IMR-90 (cell line): ENCODE measurements around the gene ARHGEF37. TPM values are rescaled to one million over a fixed set of nuclear protein-coding genes. Genes with fewer than 3 reads are reported as not detected.

ENCODE experiments used
- ATAC-seq: fragments of 200-7000 bp; cut with Tn5 transposase; 2 replicates; pipeline ENCODE4 v1.9.1; 2020; ENCODE audit warnings: low read depth, mild to moderate bottlenecking, moderate library complexity
- BruUV-seq: library from RNA; stranded (reverse); fragments of 400-500 nt; replicated peaks from 2 replicates; lab custom pipeline; 2021; lab: Mats Ljungman, UMichigan
- CTCF ChIA-PET: fragments of 300-600 bp; formaldehyde crosslinking; extraction: SDS; loops from one replicate; lab custom pipeline; 2021; ENCODE audit warnings: antibody characterized with exemption; lab: Yijun Ruan, JAX
- POLR2A ChIA-PET: fragments of 300-600 bp; sonication (Branson Sonifier 250); formaldehyde crosslinking; loops from one replicate; lab custom pipeline; 2022; ENCODE audit warnings: antibody characterized with exemption; ENCODE audit not compliant: unreplicated experiment; lab: Charles Lee
- DNase-seq: peaks from one replicate; pipeline ENCODE4 v3.0.0; 2013
- H2AFZ ChIP-seq: replicated peaks from 2 replicates; pipeline ENCODE3; 2013; ENCODE audit warnings: low read length, mild to moderate bottlenecking; ENCODE audit not compliant: poor library complexity
- H2AK5ac ChIP-seq: 2 replicates; pipeline ENCODE4 v1.6.1; 2013; ENCODE audit warnings: low read depth, low read length, inconsistent platforms
- H2AK9ac ChIP-seq: replicated peaks from 2 replicates; pipeline ENCODE3; 2013; ENCODE audit warnings: mild to moderate bottlenecking, low read depth, low read length, moderate library complexity; ENCODE audit not compliant: poor library complexity
- H2BK120ac ChIP-seq: 2 replicates; pipeline ENCODE4 v1.6.1; 2013; ENCODE audit warnings: low read depth, low read length, inconsistent platforms
- H2BK15ac ChIP-seq: 3 replicates; pipeline ENCODE4 v1.6.1; 2013; ENCODE audit warnings: low read depth, low read length, inconsistent platforms
- H2BK20ac ChIP-seq: 2 replicates; pipeline ENCODE4 v1.6.1; 2013; ENCODE audit warnings: low read depth, mild to moderate bottlenecking, inconsistent platforms, low read length, moderate library complexity
- H2BK5ac ChIP-seq: 2 replicates; pipeline ENCODE4 v1.6.1; 2013; ENCODE audit warnings: mild to moderate bottlenecking, low read depth, low read length, inconsistent platforms; ENCODE audit not compliant: poor library complexity, severe bottlenecking
- H3K14ac ChIP-seq: replicated peaks from 2 replicates; pipeline ENCODE4 v1.6.1; 2013; ENCODE audit warnings: low read depth, low read length, inconsistent platforms
- H3K18ac ChIP-seq: 2 replicates; pipeline ENCODE4 v1.6.1; 2013; ENCODE audit warnings: low read depth, low read length, control low read depth
- H3K23ac ChIP-seq: 2 replicates; pipeline ENCODE4 v1.6.1; 2013; ENCODE audit warnings: low read depth, low read length, inconsistent platforms
- H3K27ac ChIP-seq: 2 replicates; pipeline ENCODE4 v1.5.1; 2013; ENCODE audit warnings: mild to moderate bottlenecking, control low read depth, low read length; ENCODE audit not compliant: insufficient read depth
- H3K27me3 ChIP-seq: 2 replicates; pipeline ENCODE4 v1.6.1; 2013; ENCODE audit warnings: low read length; ENCODE audit not compliant: control insufficient read depth, insufficient read depth
- H3K36me3 ChIP-seq: 2 replicates; pipeline ENCODE4 v1.6.1; 2013; ENCODE audit warnings: low read length, mixed read lengths; ENCODE audit not compliant: control insufficient read depth, insufficient read depth
- H3K4ac ChIP-seq: 2 replicates; pipeline ENCODE4 v1.6.1; 2013; ENCODE audit warnings: low read depth, low read length, inconsistent platforms
- H3K4me1 ChIP-seq: 2 replicates; pipeline ENCODE4 v1.6.1; 2013; ENCODE audit warnings: low read length, mixed read lengths; ENCODE audit not compliant: control insufficient read depth, insufficient read depth
- H3K4me2 ChIP-seq: 2 replicates; pipeline ENCODE4 v1.6.1; 2013; ENCODE audit warnings: low read depth, mild to moderate bottlenecking, control low read depth, low read length, moderate library complexity
- H3K4me3 ChIP-seq: 2 replicates; pipeline ENCODE4 v1.5.1; 2013; ENCODE audit warnings: low read depth, mild to moderate bottlenecking, control low read depth, low read length, moderate library complexity; ENCODE audit not compliant: insufficient read depth
- H3K56ac ChIP-seq: 2 replicates; pipeline ENCODE4 v1.6.1; 2013; ENCODE audit warnings: low read length, inconsistent platforms; ENCODE audit not compliant: insufficient read depth; ENCODE audit errors: extremely low read depth
- H3K79me1 ChIP-seq, 2 experiments: 2 replicates each; pipeline ENCODE4 v1.6.1; 2013; ENCODE audit warnings: low read length in 2 of 2, inconsistent platforms in 1 of 2, low read depth in 1 of 2
- H3K9ac ChIP-seq: 2 replicates; pipeline ENCODE4 v1.6.1; 2013; ENCODE audit warnings: low read depth, low read length, control low read depth
- H3K9me1 ChIP-seq: 2 replicates; pipeline ENCODE4 v1.6.1; 2013; ENCODE audit warnings: low read length, inconsistent platforms; ENCODE audit not compliant: insufficient read depth
- H3K9me3 ChIP-seq: 2 replicates; pipeline ENCODE4 v1.6.1; 2013; ENCODE audit warnings: low read length; ENCODE audit not compliant: control insufficient read depth, insufficient read depth
- H4K20me1 ChIP-seq: 2 replicates; pipeline ENCODE4 v1.6.1; 2013; ENCODE audit warnings: low read length, inconsistent platforms; ENCODE audit not compliant: insufficient read depth
- H4K5ac ChIP-seq: 2 replicates; pipeline ENCODE4 v1.6.1; 2013; ENCODE audit warnings: mild to moderate bottlenecking, low read depth, low read length, control low read depth
- H4K8ac ChIP-seq, 2 experiments: 2 replicates each; pipeline ENCODE4 v1.6.1; 2013; ENCODE audit warnings: low read depth in 2 of 2, low read length in 2 of 2, control low read depth in 1 of 2, inconsistent platforms in 1 of 2
- H4K91ac ChIP-seq: 2 replicates; pipeline ENCODE4 v1.6.1; 2013; ENCODE audit warnings: low read depth, low read length, inconsistent platforms; ENCODE audit not compliant: insufficient read depth
- BHLHE40 ChIP-seq: fragments of 150-350 bp; IDR thresholded peaks from 2 replicates; pipeline ENCODE4 v1.6.1; 2016; ENCODE audit warnings: mild to moderate bottlenecking, low read depth, low read length
- CEBPB ChIP-seq: IDR thresholded peaks from 2 replicates; pipeline ENCODE4 v1.6.1; 2012; ENCODE audit warnings: low read depth, low read length, improper control_type of control experiment
- CHD1 ChIP-seq: IDR thresholded peaks from 2 replicates; pipeline ENCODE4 v1.6.1; 2012; ENCODE audit warnings: low read depth, low read length, improper control_type of control experiment
- FOS ChIP-seq: fragments of 150-350 bp; IDR thresholded peaks from 2 replicates; pipeline ENCODE4 v1.6.1; 2016; ENCODE audit warnings: low read depth, low read length
- MAFK ChIP-seq: IDR thresholded peaks from 2 replicates; pipeline ENCODE4 v1.6.1; 2012; ENCODE audit warnings: low read depth, low read length, improper control_type of control experiment
- MAZ ChIP-seq: IDR thresholded peaks from 2 replicates; pipeline ENCODE4 v1.6.1; 2012; ENCODE audit warnings: low read depth, mild to moderate bottlenecking, low read length, improper control_type of control experiment, moderate library complexity, borderline replicate concordance
- MXI1 ChIP-seq: IDR thresholded peaks from 2 replicates; pipeline ENCODE4 v1.6.1; 2012; ENCODE audit warnings: low read depth, mild to moderate bottlenecking, low read length, moderate library complexity, borderline replicate concordance
- NFE2L2 ChIP-seq: fragments of 150-350 bp; IDR thresholded peaks from 2 replicates; pipeline ENCODE4 v1.6.1; 2016; ENCODE audit warnings: low read depth, mild to moderate bottlenecking, low read length
- POLR2A ChIP-seq: IDR thresholded peaks from 2 replicates; pipeline ENCODE4 v1.6.1; 2012; ENCODE audit warnings: mild to moderate bottlenecking, low read depth, low read length
- RCOR1 ChIP-seq: IDR thresholded peaks from 2 replicates; pipeline ENCODE4 v1.6.1; 2012; ENCODE audit warnings: mild to moderate bottlenecking, low read length, improper control_type of control experiment; ENCODE audit not compliant: insufficient replicate concordance
- SMC3 ChIP-seq: fragments of 150-350 bp; IDR thresholded peaks from 2 replicates; pipeline ENCODE4 v1.6.1; 2016; ENCODE audit warnings: low read depth, mild to moderate bottlenecking, antibody characterized with exemption, low read length, moderate library complexity
- USF2 ChIP-seq: fragments of 150-350 bp; IDR thresholded peaks from 2 replicates; pipeline ENCODE4 v1.6.1; 2017; ENCODE audit warnings: mild to moderate bottlenecking, antibody characterized with exemption, low read length, low read depth
- WGBS, 2 experiments: methylation state at CpG; one replicate each; pipeline versions ENCODE4 v1.1.5 to v1.1.7; 2013; ENCODE audit warnings: missing lambda C conversion rate in 2 of 2; ENCODE audit not compliant: insufficient read length in 1 of 2; ENCODE audit errors: extremely low coverage in 2 of 2; 5-methylcytosine and 5-hydroxymethylcytosine counted together
- dilution Hi-C: fragments of 300-500 bp; cut with HindIII; formaldehyde crosslinking; loops from one replicate; pipeline ENCODE4 v1.14.3; 2018; ENCODE audit warnings: low sequenced_read_pairs; ENCODE audit not compliant: unreplicated experiment
- in situ Hi-C: fragments of 300-500 bp; cut with MboI; formaldehyde crosslinking; loops from 3 replicates; pipeline ENCODE4 v1.14.3; 2019; ENCODE audit warnings: low sequenced_read_pairs, inconsistent platforms, mixed read lengths
- intact Hi-C: fragments of 100-400 bp; cut with micrococcal nuclease; formaldehyde crosslinking; loops from 2 replicates; pipeline ENCODE4 v1.10.0; 2022
- polyA plus RNA-seq, 3 experiments: library from polyadenylated mRNA; depleted of rRNA; stranded (reverse); fragments of >200 nt; gene quantifications; 2 replicates each; pipeline ENCODE4 v1.2.3, GENCODE V29; 2012; ENCODE audit warnings: low replicate concordance in 1 of 3
- total RNA-seq: library from RNA; depleted of rRNA; stranded (reverse); fragments of >200 nt; gene quantifications from 2 replicates; pipeline ENCODE4 v1.2.3, GENCODE V29; 2012
- TF ChIP-seq, protein P1 (sequence below): conservative IDR thresholded peaks from 2 replicates; pipeline ENCODE4 v1.5.1; 2012; ENCODE audit warnings: mild to moderate bottlenecking, low read depth, low read length, improper control_type of control experiment

The ARHGEF37 gene
- total and polyA plus RNA-seq, 2 of the 4 experiments (the other 2 are of a cell fraction), result 0.39 to 0.54 TPM

GRCh38 chr5:149664666-149665415 lies 83.5 kb downstream of the ARHGEF37 start:
- H3K18ac ChIP-seq, result no peak overlapping the region
- no peak overlapping the region for H2BK15ac ChIP-seq
- no peak overlapping the region for H3K14ac ChIP-seq
- no peak overlapping the region for H4K91ac ChIP-seq
- H3K9ac ChIP-seq, result no peak overlapping the region
- H3K27me3 ChIP-seq, result peaks cover 18% of the 10 kb centered on the region
- ATAC-seq (no peak), DNase-seq (no peak)
- ChIA-PET CTCF (interaction anchor here (1.2 to 1.5 kb wide), 2 partner anchors 22 to 169 kb away, joined by 3 to 4 read pairs; no protein-coding TSS in a partner anchor), POLR2A (no interaction called here)
- no peak for TF ChIP-seq BHLHE40
- TF ChIP-seq MXI1, result no peak
- TF ChIP-seq FOS, result no peak
- TF ChIP-seq, protein P1, sequence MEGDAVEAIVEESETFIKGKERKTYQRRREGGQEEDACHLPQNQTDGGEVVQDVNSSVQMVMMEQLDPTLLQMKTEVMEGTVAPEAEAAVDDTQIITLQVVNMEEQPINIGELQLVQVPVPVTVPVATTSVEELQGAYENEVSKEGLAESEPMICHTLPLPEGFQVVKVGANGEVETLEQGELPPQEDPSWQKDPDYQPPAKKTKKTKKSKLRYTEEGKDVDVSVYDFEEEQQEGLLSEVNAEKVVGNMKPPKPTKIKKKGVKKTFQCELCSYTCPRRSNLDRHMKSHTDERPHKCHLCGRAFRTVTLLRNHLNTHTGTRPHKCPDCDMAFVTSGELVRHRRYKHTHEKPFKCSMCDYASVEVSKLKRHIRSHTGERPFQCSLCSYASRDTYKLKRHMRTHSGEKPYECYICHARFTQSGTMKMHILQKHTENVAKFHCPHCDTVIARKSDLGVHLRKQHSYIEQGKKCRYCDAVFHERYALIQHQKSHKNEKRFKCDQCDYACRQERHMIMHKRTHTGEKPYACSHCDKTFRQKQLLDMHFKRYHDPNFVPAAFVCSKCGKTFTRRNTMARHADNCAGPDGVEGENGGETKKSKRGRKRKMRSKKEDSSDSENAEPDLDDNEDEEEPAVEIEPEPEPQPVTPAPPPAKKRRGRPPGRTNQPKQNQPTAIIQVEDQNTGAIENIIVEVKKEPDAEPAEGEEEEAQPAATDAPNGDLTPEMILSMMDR, result no peak
- no peak for TF ChIP-seq POLR2A
- TF ChIP-seq MAZ, result no peak
- TF ChIP-seq CEBPB, result no peak
- no peak for TF ChIP-seq CHD1
- no peak for TF ChIP-seq SMC3
- TF ChIP-seq RCOR1, result no peak
- TF ChIP-seq USF2, result no peak
- no peak for TF ChIP-seq NFE2L2
- no peak for TF ChIP-seq MAFK
- dilution Hi-C loops, result no loop called here
- H3K4ac ChIP-seq, result no peak overlapping the region
- H3K27ac ChIP-seq, result no peak overlapping the region
- H2BK20ac ChIP-seq, result no peak overlapping the region
- no peak overlapping the region for H2BK5ac ChIP-seq
- H2AFZ ChIP-seq, result peak overlapping the region; percentile 55
- no TSS peak for BruUV-seq
- H4K5ac ChIP-seq, result no peak overlapping the region
- peaks cover 4% of the 10 kb centered on the region for H3K9me3 ChIP-seq
- H3K56ac ChIP-seq, result no peak overlapping the region
- no peak overlapping the region for H2AK9ac ChIP-seq
- H3K4me3 ChIP-seq, result no peak overlapping the region
- H3K4me2 ChIP-seq, result no peak overlapping the region
- no peak overlapping the region for H2AK5ac ChIP-seq
- intact Hi-C loops, result loop anchor here (10.0 kb wide), 1 partner anchor 320 kb away; no protein-coding TSS in a partner anchor
- H3K9me1 ChIP-seq, result no peaks in the 10 kb centered on the region; the same call in 1 of the 2 replicates
- no peaks in the 10 kb centered on the region for H3K79me1 ChIP-seq
- H3K36me3 ChIP-seq, result no peaks in the 10 kb centered on the region
- in situ Hi-C loops, result no loop called here
- no peak overlapping the region for H3K23ac ChIP-seq
- no peaks in the 10 kb centered on the region for H4K20me1 ChIP-seq
- no peak overlapping the region for H4K8ac ChIP-seq
- H2BK120ac ChIP-seq, result no peak overlapping the region
- H3K4me1 ChIP-seq, result no peaks in the 10 kb centered on the region
- 31% methylated on average over 2 of the region's 11 CpGs; no CpG with 5 or more reads in 1 of the 2 experiments for WGBS, 2 experiments
